Activated T-helper 17 cell treated with anti-CD3 and anti-CD28 coated beads, Interleukin-2, amount 50 U/mL, for 72 hours (primary cell): Measurements from ENCODE around the gene TOP2A. TPM values are rescaled to one million over a fixed set of nuclear protein-coding genes. Genes with fewer than 3 reads are reported as not detected.

ENCODE experiments used
- ATAC-seq: fragments of 150-1000 bp; cut with Tn5 transposase; replicated peaks from 2 replicates; pipeline ENCODE4 v1.10.0; 2021; ENCODE audit warnings: mild to moderate bottlenecking, moderate library complexity
- H3K27ac Mint-ChIP-seq: one replicate; pipeline ENCODE4 v1.8.0; 2022; ENCODE audit warnings: mixed read lengths
- H3K27me3 Mint-ChIP-seq: one replicate; pipeline ENCODE4 v1.8.0; 2022; ENCODE audit warnings: mixed read lengths
- H3K36me3 Mint-ChIP-seq: one replicate; pipeline ENCODE4 v1.8.0; 2022; ENCODE audit warnings: low read depth, mild to moderate bottlenecking, mixed read lengths
- H3K4me1 Mint-ChIP-seq: one replicate; pipeline ENCODE4 v1.8.0; 2022; ENCODE audit warnings: mixed read lengths
- H3K4me3 Mint-ChIP-seq: one replicate; pipeline ENCODE4 v1.8.0; 2022; ENCODE audit warnings: mild to moderate bottlenecking, mixed read lengths
- H3K9me3 Mint-ChIP-seq: one replicate; pipeline ENCODE4 v1.8.0; 2022; ENCODE audit warnings: mixed read lengths
- total RNA-seq, 2 donors: library from RNA; stranded (reverse); gene quantifications; one replicate each; pipeline ENCODE4 v1.2.3, GENCODE V29; 2022

Gene TOP2A
- total RNA-seq: 100 to 1,000 TPM; 230 to 257 TPM

DNA sequence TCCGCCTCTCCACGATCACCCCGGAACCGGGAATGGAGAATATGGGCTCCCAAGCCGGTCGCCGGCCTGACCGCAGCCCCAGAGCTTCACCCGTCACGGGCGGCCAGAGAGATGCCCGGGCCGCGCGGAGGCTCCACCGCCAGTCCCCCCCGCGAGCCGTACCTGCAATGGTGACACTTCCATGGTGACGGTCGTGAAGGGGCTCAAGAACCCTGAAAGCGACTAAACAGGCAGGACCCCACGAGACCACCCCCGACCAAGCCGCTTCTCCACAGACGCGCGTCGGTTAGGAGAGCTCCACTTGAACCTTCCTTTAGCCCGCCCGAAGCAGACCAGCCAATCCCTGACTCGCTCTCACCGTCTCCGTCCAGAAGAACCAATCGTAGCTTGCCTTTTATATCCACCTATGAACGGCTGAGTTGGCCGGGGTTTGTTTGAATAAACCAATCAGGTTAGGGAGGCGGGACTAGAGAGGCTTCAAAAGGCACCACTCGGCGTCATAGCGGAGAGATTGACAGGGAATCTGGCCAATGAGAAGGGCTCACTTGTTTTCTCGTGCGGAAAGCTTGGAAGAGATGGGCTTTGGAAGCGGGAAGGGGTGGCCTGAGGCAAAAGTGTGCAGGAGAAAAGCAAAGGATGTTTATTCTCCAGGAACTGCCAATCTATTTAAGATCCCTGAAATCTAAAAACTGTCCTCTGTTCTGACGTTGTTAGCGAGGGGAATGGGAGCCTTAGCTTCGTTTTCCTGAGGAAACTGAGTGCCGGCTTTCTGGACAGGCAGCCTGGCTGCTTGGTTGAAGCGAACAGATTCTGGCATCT lies at the start of gene TOP2A:
Gene TOP2A (minus strand): TSS at position 288 of the 819 bp plus-strand sequence. CDS start 105 bp downstream, at position 183.
- no peaks in the 10 kb centered on the region for H3K27me3 Mint-ChIP-seq
- peak within 1 kb of the TSS; percentile 96 for H3K4me3 Mint-ChIP-seq
- peak within 1 kb of the TSS; percentile 86 for H3K27ac Mint-ChIP-seq
- peaks cover 50% of the 10 kb centered on the region for H3K36me3 Mint-ChIP-seq
- H3K9me3 Mint-ChIP-seq: no peaks in the 10 kb centered on the region
- ATAC-seq: peak; percentile 98
- H3K4me1 Mint-ChIP-seq: peaks cover 6% of the 10 kb centered on the region

GRCh38 chr17:40467281-40467867 lies 49.7 kb upstream of the TOP2A start:
- no peaks in the 10 kb centered on the region for H3K27me3 Mint-ChIP-seq
- ATAC-seq: no peak
- H3K9me3 Mint-ChIP-seq: no peaks in the 10 kb centered on the region
- no peak overlapping the region for H3K4me3 Mint-ChIP-seq
- no peaks in the 10 kb centered on the region for H3K4me1 Mint-ChIP-seq
- H3K27ac Mint-ChIP-seq: no peak overlapping the region
- H3K36me3 Mint-ChIP-seq: no peaks in the 10 kb centered on the region

DNA sequence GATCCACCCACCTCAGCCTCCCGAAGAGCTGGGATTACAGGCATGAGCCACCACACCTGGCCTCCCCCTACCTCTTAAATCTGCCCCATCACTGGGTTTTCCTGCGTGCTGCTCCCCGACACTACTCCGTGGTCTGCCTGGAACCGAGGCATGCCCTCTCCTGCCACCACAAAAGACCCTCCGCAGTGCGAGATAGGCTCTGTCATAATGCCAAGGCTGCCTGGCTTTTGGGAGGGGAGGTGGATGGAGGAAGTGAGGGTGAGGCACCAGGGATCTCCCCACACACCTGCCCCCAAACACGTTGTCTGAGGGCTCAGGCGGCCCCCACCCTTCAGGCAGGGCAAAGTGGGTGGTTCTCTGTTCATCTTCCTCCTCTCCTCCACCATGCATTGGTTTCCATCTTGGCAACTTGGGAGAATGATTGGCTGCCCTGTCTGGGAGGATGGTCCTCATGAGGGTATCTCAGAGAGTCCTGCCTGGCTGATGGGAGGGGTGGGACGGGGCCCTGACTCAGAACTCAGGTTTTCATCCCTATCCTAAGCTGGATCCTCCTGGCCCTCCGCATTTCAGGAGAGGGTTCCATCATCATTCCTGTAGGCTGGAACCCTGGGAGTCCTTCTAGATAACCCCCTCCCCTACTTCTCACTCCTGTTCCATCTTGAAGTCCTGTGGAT lies 48.7 kb upstream of the TOP2A start:
- no peaks in the 10 kb centered on the region for H3K9me3 Mint-ChIP-seq

DNA sequence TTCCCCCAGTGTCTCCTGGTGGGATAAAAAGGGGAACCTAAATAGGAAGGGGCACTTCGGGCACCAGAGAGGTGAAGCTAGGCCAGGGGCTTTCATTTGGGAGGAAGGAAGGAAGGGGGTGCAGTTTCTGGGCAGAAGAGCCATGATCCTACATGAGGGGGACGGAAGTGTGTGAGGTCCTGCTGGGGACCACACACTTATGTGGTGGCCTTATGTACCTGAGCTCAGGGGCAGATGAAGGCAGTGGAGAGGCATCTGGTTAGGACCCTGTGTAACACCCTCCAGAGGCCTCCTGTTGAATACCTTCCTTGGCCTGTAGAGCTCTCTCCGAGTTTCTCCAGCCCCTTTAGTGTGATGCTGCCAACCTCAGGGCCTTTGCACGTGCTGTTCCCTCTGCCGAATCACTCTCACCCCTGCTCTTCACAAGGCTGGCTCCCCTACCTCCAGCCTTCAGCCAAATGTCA lies 46.7 kb upstream of the TOP2A start:
- H3K4me1 Mint-ChIP-seq: no peaks in the 10 kb centered on the region
- no peak overlapping the region for H3K4me3 Mint-ChIP-seq
- H3K9me3 Mint-ChIP-seq: no peaks in the 10 kb centered on the region
- H3K27me3 Mint-ChIP-seq: no peaks in the 10 kb centered on the region
- ATAC-seq: no peak
- H3K36me3 Mint-ChIP-seq: no peaks in the 10 kb centered on the region
- no peak overlapping the region for H3K27ac Mint-ChIP-seq

More for the DNA sequence above, 48.7 kb upstream of the TOP2A start:
- H3K4me3 Mint-ChIP-seq: no peak overlapping the region
- H3K36me3 Mint-ChIP-seq: no peaks in the 10 kb centered on the region
- no peak overlapping the region for H3K27ac Mint-ChIP-seq
- no peaks in the 10 kb centered on the region for H3K27me3 Mint-ChIP-seq
- H3K4me1 Mint-ChIP-seq: no peaks in the 10 kb centered on the region
- ATAC-seq: no peak

DNA sequence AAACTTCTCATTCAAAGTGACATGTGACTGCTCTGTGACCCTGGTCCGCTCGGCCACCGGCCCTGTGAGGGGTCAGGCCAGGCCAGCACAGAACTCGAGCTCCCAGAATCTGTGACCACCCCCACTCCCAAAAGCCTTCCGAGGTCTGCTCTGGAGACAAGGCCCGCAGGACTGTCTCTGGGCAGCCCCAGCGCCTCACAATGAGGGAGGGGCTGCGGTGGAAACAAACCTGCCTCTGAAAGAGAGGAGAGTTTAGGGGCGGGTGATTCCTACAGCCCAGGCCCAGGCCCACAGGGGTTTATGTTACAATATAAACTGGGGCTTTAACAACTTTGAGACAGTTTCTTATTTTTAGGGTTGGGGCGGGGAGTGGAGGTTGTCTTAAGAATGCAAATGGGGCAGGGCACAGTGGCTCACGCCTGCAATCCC lies 45.4 kb upstream of the TOP2A start:
- Mint-ChIP-seq H3K36me3 (no peaks in the 10 kb centered on the region), H3K4me1 (no peaks in the 10 kb centered on the region), H3K9me3 (no peaks in the 10 kb centered on the region), H3K27me3 (no peaks in the 10 kb centered on the region), H3K4me3 (no peak overlapping the region), H3K27ac (no peak overlapping the region)
- ATAC-seq: no peak

DNA sequence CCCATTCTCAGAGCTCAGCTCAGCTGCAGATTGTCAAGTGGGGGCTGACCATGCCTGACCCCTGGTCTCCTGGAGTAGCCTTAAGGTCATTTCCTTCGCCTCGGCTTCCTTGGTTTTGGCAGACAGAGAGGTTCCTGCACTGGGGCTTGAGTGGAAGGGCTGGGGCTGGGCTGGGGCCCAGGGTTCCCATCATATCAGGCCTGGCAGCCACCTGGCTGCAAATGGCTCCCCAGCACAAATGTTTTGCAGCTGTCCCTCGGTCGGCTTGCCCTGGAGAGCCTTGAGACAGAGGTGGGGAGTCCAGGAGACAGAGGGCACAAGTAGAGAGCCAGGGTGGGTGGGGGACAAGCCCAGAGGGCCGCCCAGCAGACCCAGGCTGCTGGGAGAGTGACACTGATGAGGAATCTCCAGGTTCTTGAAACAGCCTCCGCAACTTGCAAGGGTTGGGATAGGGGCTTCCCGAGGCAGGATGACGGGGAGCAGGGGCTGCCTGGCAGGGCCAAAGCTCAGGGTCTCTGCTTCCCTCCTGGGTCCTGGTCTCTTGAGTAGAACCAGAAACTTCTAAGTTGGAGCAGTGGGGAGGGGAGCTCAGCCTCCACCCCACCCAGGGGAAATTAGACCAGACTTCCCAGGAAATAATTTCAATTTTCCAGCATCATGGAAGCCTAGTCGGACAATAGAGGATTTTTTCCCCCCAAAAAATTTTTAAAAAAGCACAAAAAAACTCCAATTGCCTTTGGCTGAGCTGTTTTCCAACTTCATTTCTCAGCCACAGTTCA lies 44.8 kb upstream of the TOP2A start:
- no peaks in the 10 kb centered on the region for H3K4me1 Mint-ChIP-seq
- no peaks in the 10 kb centered on the region for H3K9me3 Mint-ChIP-seq
- no peak overlapping the region for H3K4me3 Mint-ChIP-seq
- peak overlapping the region; percentile 48 for H3K27ac Mint-ChIP-seq
- no peaks in the 10 kb centered on the region for H3K36me3 Mint-ChIP-seq
- ATAC-seq: no peak
- no peaks in the 10 kb centered on the region for H3K27me3 Mint-ChIP-seq

DNA sequence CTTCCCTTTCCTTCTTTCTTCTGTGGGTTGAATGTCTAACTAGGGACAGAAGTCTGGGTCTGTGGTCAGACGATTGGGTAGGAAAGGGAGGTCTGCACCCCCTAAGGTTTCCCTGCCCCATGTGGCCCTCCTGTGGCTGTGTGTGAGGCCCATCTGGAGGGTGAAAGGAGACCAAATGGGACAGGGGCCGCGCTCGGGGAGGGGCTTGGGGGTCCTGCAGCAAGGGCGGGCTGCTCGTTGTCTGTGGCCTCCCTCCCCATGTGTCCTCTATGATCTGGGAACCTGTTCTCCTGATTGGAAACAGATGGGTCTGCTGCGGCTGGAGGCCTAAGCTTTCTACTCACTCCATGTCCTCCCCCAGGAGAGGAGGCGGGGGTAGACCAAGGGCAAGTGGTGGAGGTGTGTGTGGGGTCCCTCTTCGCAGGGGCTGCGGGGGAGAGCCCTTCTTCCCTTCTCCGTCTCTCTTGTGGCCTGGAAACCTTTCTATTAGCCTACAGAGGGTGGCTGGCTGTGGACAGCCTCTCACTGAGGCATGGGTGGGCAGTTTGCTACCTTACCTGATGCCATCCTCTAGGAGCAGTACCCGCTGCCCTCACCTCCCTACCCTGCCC lies 44.1 kb upstream of the TOP2A start:
- peak overlapping the region; percentile 48 for H3K27ac Mint-ChIP-seq
- no peak overlapping the region for H3K4me3 Mint-ChIP-seq
- no peak for ATAC-seq
- no peaks in the 10 kb centered on the region for H3K4me1 Mint-ChIP-seq
- no peaks in the 10 kb centered on the region for H3K9me3 Mint-ChIP-seq
- H3K36me3 Mint-ChIP-seq: no peaks in the 10 kb centered on the region
- no peaks in the 10 kb centered on the region for H3K27me3 Mint-ChIP-seq

- no peaks in the 10 kb centered on the region for H3K9me3 Mint-ChIP-seq
- ATAC-seq: no peak
- no peaks in the 10 kb centered on the region for H3K27me3 Mint-ChIP-seq
- H3K4me3 Mint-ChIP-seq: no peak overlapping the region
- H3K4me1 Mint-ChIP-seq: no peaks in the 10 kb centered on the region
- peaks cover 1% of the 10 kb centered on the region for H3K36me3 Mint-ChIP-seq
- H3K27ac Mint-ChIP-seq: peak overlapping the region; percentile 48
Observed at GRCh38 chr17:40460968-40461731, 43.5 kb upstream of the TOP2A start.

DNA sequence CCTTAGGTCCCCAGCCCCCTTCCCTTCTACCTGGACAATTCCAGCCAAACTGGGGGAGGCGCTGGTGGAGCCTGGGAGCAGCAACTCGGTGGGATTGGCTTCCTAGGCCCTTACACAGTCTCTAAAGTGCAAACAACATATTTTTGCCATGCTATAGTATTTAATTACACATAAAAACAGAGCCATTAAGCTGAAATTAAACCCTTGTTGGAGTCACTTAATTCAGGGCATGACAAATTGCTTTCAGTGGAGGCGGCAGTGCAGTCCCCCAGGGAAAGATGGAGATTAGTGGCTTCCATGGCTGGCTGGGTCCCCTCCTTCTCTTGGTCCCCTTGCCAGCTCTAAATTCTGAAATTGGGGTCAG lies 42.9 kb upstream of the TOP2A start:
- Mint-ChIP-seq H3K9me3 (no peaks in the 10 kb centered on the region), H3K4me1 (no peaks in the 10 kb centered on the region), H3K27ac (no peak overlapping the region), H3K36me3 (peaks cover 7% of the 10 kb centered on the region), H3K4me3 (no peak overlapping the region), H3K27me3 (no peaks in the 10 kb centered on the region)
- ATAC-seq: no peak

DNA sequence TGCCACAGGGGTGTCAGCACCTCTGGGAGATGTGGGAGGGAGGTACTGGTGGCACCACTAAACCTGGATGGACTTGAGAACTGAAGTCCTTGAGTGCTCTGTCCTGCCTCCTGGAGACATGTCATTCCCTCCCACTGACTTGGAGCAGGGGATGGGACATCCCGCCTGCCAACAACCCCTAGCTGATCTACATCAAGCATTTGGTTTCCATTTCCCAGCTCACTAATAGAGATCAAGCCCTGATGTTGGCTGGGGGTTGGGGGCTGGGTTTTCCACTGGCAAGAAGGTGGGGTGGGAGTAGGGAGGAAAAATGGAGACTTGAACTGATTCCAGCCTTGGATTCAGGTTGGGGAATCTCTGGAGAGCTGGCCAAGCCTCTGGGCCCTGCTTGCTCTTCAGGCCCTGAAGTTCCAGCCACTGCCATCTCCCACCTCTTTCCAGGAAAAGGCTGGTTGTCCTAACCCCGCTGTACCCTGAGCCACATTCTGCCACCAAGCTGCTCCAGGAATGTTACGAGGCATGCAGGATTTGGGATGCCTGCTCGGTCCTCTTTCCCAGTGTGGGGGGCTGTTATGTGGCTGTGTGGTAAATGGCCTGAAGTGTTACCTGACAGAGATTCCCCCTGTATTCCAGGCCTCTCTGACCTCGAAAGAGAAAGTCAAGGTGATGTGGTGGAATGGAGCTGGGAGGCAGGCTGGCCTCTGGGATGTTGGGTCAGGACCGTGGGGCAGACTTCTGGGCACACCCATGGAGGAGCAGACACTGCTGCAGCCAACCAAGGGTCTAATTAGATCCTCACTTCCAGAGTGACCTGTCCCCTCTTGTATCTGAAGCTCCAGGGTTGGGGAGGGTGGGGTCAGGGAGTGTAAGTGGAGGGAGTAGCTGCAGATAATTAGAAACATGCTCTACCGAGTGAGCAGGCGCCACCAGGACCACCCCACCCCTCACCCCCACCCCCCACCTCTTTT lies 42.2 kb upstream of the TOP2A start:
- no peak for ATAC-seq
- H3K27me3 Mint-ChIP-seq: no peaks in the 10 kb centered on the region
- H3K36me3 Mint-ChIP-seq: peaks cover 11% of the 10 kb centered on the region
- no peak overlapping the region for H3K4me3 Mint-ChIP-seq
- no peaks in the 10 kb centered on the region for H3K9me3 Mint-ChIP-seq
- H3K4me1 Mint-ChIP-seq: no peaks in the 10 kb centered on the region
- no peak overlapping the region for H3K27ac Mint-ChIP-seq

GRCh38 chr17:40458851-40459482 lies 41.3 kb upstream of the TOP2A start:
- no peak for ATAC-seq
- no peak overlapping the region for H3K27ac Mint-ChIP-seq
- no peak overlapping the region for H3K4me3 Mint-ChIP-seq
- H3K27me3 Mint-ChIP-seq: no peaks in the 10 kb centered on the region
- H3K9me3 Mint-ChIP-seq: no peaks in the 10 kb centered on the region
- no peaks in the 10 kb centered on the region for H3K4me1 Mint-ChIP-seq
- H3K36me3 Mint-ChIP-seq: peaks cover 18% of the 10 kb centered on the region
